ENCODE measurements around the gene POU6F2.

POU6F2 gene

GRCh38 chr7:39091774-39092173 is 114.1 kb downstream of the POU6F2 start:
- Histone ChIP-seq H3K4me3 (replicated peaks; ENCODE audit: insufficient read depth, low read length) (no peak overlapping the region), H3K27me3 (ENCODE audit: insufficient read depth, poor library complexity, severe bottlenecking) (peaks cover 3% of the 10 kb centered on the region), H3K27ac (replicated peaks) (no peak overlapping the region)
- no peak for TF ChIP-seq REST (IDR thresholded peaks at IDR 0.05; ENCODE audit: insufficient replicate concordance, low read depth)
- DNase-seq (ENCODE audit: low read depth in 1 of 2, low spot score in 1 of 2) = no peak

GRCh38 chr7:39094731-39095130 is 117.0 kb downstream of the POU6F2 start:
- DNase-seq (ENCODE audit: low read depth in 1 of 2, low spot score in 1 of 2) = no peak
- Histone ChIP-seq H3K27ac (replicated peaks) (no peak overlapping the region), H3K27me3 (ENCODE audit: insufficient read depth, poor library complexity, severe bottlenecking) (no peaks in the 10 kb centered on the region), H3K4me3 (replicated peaks; ENCODE audit: insufficient read depth, low read length) (no peak overlapping the region)
- no peak for TF ChIP-seq SPI1 (IDR thresholded peaks at IDR 0.05; ENCODE audit: borderline replicate concordance, low read depth)
- TF ChIP-seq POLR2AphosphoS5 (IDR thresholded peaks at IDR 0.05; ENCODE audit: low read depth) = no peak
- no peak for TF ChIP-seq REST (IDR thresholded peaks at IDR 0.05; ENCODE audit: insufficient replicate concordance, low read depth)
- no peak for TF ChIP-seq GABPA (IDR thresholded peaks at IDR 0.05; ENCODE audit: low read depth)
- TF ChIP-seq, protein P1, sequence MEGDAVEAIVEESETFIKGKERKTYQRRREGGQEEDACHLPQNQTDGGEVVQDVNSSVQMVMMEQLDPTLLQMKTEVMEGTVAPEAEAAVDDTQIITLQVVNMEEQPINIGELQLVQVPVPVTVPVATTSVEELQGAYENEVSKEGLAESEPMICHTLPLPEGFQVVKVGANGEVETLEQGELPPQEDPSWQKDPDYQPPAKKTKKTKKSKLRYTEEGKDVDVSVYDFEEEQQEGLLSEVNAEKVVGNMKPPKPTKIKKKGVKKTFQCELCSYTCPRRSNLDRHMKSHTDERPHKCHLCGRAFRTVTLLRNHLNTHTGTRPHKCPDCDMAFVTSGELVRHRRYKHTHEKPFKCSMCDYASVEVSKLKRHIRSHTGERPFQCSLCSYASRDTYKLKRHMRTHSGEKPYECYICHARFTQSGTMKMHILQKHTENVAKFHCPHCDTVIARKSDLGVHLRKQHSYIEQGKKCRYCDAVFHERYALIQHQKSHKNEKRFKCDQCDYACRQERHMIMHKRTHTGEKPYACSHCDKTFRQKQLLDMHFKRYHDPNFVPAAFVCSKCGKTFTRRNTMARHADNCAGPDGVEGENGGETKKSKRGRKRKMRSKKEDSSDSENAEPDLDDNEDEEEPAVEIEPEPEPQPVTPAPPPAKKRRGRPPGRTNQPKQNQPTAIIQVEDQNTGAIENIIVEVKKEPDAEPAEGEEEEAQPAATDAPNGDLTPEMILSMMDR (IDR thresholded peaks at IDR 0.05; ENCODE audit: insufficient read depth, low read length) = no peak

- H3K4me3 ChIP-seq (replicated peaks; ENCODE audit: insufficient read depth, low read length) = no peak overlapping the region
- H3K27me3 ChIP-seq (ENCODE audit: insufficient read depth, poor library complexity, severe bottlenecking) = no peaks in the 10 kb centered on the region
- no peak overlapping the region for H3K27ac ChIP-seq (replicated peaks)
- DNase-seq (ENCODE audit: low read depth in 1 of 2, low spot score in 1 of 2) = no peak
- TF ChIP-seq, protein P1 (IDR thresholded peaks at IDR 0.05; ENCODE audit: insufficient read depth, low read length) = no peak
- TF ChIP-seq GABPA (IDR thresholded peaks at IDR 0.05; ENCODE audit: low read depth) (no peak), SPI1 (IDR thresholded peaks at IDR 0.05; ENCODE audit: borderline replicate concordance, low read depth) (no peak), POLR2AphosphoS5 (IDR thresholded peaks at IDR 0.05; ENCODE audit: low read depth) (no peak), REST (IDR thresholded peaks at IDR 0.05; ENCODE audit: insufficient replicate concordance, low read depth) (no peak)
Observed at GRCh38 chr7:39095875-39096619, 118.3 kb downstream of the POU6F2 start.

Data from HL-60 (cell line).